ENCODE results near the gene PTGFRN.

- TF ChIP-seq, protein P1, sequence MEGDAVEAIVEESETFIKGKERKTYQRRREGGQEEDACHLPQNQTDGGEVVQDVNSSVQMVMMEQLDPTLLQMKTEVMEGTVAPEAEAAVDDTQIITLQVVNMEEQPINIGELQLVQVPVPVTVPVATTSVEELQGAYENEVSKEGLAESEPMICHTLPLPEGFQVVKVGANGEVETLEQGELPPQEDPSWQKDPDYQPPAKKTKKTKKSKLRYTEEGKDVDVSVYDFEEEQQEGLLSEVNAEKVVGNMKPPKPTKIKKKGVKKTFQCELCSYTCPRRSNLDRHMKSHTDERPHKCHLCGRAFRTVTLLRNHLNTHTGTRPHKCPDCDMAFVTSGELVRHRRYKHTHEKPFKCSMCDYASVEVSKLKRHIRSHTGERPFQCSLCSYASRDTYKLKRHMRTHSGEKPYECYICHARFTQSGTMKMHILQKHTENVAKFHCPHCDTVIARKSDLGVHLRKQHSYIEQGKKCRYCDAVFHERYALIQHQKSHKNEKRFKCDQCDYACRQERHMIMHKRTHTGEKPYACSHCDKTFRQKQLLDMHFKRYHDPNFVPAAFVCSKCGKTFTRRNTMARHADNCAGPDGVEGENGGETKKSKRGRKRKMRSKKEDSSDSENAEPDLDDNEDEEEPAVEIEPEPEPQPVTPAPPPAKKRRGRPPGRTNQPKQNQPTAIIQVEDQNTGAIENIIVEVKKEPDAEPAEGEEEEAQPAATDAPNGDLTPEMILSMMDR (IDR thresholded peaks at IDR 0.05), result no peak
- no peak for TF ChIP-seq POLR2A (IDR thresholded peaks at IDR 0.05)
Observed at GRCh38 chr1:116948642-116949041, 38.9 kb downstream of the PTGFRN start.
